Spleen (tissue), 11 donors: Measurements from ENCODE around the gene UGT1A9. TPM values are rescaled to one million over a fixed set of nuclear protein-coding genes. Genes with fewer than 3 reads are reported as not detected.

Source experiments
- DNase-seq: peaks from one replicate; pipeline ENCODE4 v3.0.0-alpha.2; 2020
- H3K27ac ChIP-seq, 8 donors: fragments of 200-600 bp; sonication (generic) in 7 of 8; 1 replicate in 4 of 8; 2 replicates in 4 of 8; pipeline versions ENCODE4 v1.5.0 to v1.8.0; 2016 to 2021; ENCODE audit warnings: inconsistent platforms in 4 of 8, mild to moderate bottlenecking in 4 of 8, moderate library complexity in 1 of 8
- H3K27me3 ChIP-seq, 7 donors: fragments of 200-600 bp; sonication (generic) in 6 of 7; replicated peaks in 1 of 7; 1 replicate in 4 of 7; 2 replicates in 3 of 7; pipeline versions ENCODE4 v1.5.0 to v1.8.0; 2016 to 2021; ENCODE audit warnings: inconsistent platforms in 3 of 7, mild to moderate bottlenecking in 1 of 7
- H3K36me3 ChIP-seq, 6 donors: fragments of 200-600 bp; sonication (generic) in 5 of 6; 1 replicate in 4 of 6; 2 replicates in 2 of 6; pipeline versions ENCODE4 v1.5.0 to v1.8.0; 2016 to 2021; ENCODE audit warnings: inconsistent platforms in 2 of 6
- H3K4me1 ChIP-seq, 6 donors: fragments of 200-600 bp; sonication (generic) in 5 of 6; 1 replicate in 3 of 6; 2 replicates in 3 of 6; pipeline versions ENCODE4 v1.5.0 to v1.8.0; 2016 to 2021; ENCODE audit warnings: inconsistent platforms in 3 of 6
- H3K4me3 ChIP-seq, 8 donors: fragments of 200-600 bp; sonication (generic) in 7 of 8; 1 replicate in 4 of 8; 2 replicates in 4 of 8; pipeline versions ENCODE4 v1.5.0 to v1.8.0; 2016 to 2021; ENCODE audit warnings: inconsistent platforms in 4 of 8, mild to moderate bottlenecking in 4 of 8, moderate library complexity in 2 of 8
- H3K9me3 ChIP-seq, 8 donors: fragments of 200-600 bp; sonication (generic) in 7 of 8; 1 replicate in 4 of 8; 2 replicates in 4 of 8; pipeline versions ENCODE4 v1.5.0 to v1.8.0; 2016 to 2021; ENCODE audit warnings: inconsistent platforms in 4 of 8
- CTCF ChIP-seq, 11 experiments: fragments of 200-600 bp in 7 of 11; fragments of 450-650 bp in 4 of 11; sonication (generic) in 4 of 11; IDR thresholded peaks in 8 of 11; conservative IDR thresholded peaks in 3 of 11; 1 replicate in 7 of 11; 2 replicates in 4 of 11; pipeline versions ENCODE4 v1.4.0 to v1.8.0; 2016 to 2021; ENCODE audit warnings: antibody characterized with exemption in 11 of 11, inconsistent platforms in 4 of 11, mild to moderate bottlenecking in 1 of 11
- POLR2A ChIP-seq, 3 donors: fragments of 450-650 bp; IDR thresholded peaks; one replicate each; pipeline ENCODE4 v1.5.1; 2017; ENCODE audit warnings: antibody characterized with exemption in 3 of 3, mild to moderate bottlenecking in 1 of 3
- POLR2AphosphoS5 ChIP-seq, 3 donors: sonication (generic); formaldehyde crosslinking; IDR thresholded peaks; one replicate each; pipeline ENCODE4 v1.5.1; 2017; ENCODE audit warnings: antibody characterized with exemption in 3 of 3
- WGBS, 5 donors: extraction: QIAGEN DNeasy Blood & Tissue Kit in 3 of 5; methylation state at CpG; one replicate each; pipeline versions ENCODE4 v1.1.5 to v1.1.7; 2013 to 2018; 5-methylcytosine and 5-hydroxymethylcytosine counted together
- intact Hi-C: fragments of 100-400 bp; cut with DNase I; formaldehyde crosslinking; loops from one replicate; pipeline ENCODE4 v1.15.0; 2023; ENCODE audit warnings: low total_unique reads
- polyA plus RNA-seq, 3 donors: library from polyadenylated mRNA; stranded (reverse); fragments of 200-250 nt; gene quantifications; one replicate each; pipeline ENCODE4 v1.2.1, GENCODE V29; 2013
- total RNA-seq, 7 donors: library from RNA; depleted of rRNA in 3 of 7; stranded (reverse); fragments of >200 nt in 3 of 7; fragmentation: NEBNext Ultra II Directional in 4 of 7; extraction: Animal tissue kit (Norgen Biotek cat#: 25700) in 4 of 7; gene quantifications; one replicate each; pipeline versions ENCODE4 v1.1.0 to v1.2.1, GENCODE V29; 2016 to 2021
- donor health status: healthy with polysubstance abuse.
- donor health status: DM: no; HTN: no; CAD: no; lungs with moderate emphysema.
- donor health status: DM: no; HTN: no; CAD: no.
- donor health status: Bipolar disorder and iron deficiency.
- donor health status: healthy.
- donor health status: DM: no; HTN: no; CAD: no.
- donor health status: DM: yes; HTN: yes; CAD: no.

Gene UGT1A9
- total and polyA plus RNA-seq, 10 donors, result not detected

DNA sequence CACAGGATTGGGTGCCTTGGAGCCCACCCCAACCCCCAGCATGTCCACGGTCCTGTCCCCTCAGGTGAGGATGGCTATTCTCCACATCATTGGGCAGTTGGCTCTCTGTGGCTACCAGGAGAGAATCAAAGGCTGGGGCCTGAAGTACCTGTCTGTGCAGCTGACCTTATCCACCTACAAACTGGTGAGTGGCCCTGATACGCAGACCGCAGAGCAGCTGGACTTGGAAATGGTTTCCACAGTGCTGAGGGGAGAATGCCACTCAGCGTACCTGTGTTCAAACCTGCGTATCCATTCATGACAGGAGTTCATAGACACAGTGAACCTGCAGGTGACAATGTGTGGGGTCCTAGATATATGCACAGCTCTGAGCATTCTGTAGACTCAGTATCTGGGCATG is 128.0 kb downstream of the UGT1A9 start:
- TF ChIP-seq POLR2A (IDR thresholded peaks at IDR 0.05) (no peak), CTCF (IDR thresholded peaks at IDR 0.05 in 8 of 11, conservative IDR thresholded peaks at IDR 0.05 in 3 of 11) (no peak), POLR2AphosphoS5 (IDR thresholded peaks at IDR 0.05) (no peak)
- Histone ChIP-seq H3K27ac (no peak overlapping the region), H3K27me3 (peaks cover 0 to 20% (median 0%) of the 10 kb centered on the region in 7 donors), H3K9me3 (no peaks in the 10 kb centered on the region), H3K4me1 (no peaks in the 10 kb centered on the region), H3K4me3 (no peak overlapping the region), H3K36me3 (no peaks in the 10 kb centered on the region)
- no peak for DNase-seq
- WGBS, 5 donors, result 44 to 79% (median 58%) methylated on average over 3 to 5 of the region's 5 CpGs
- intact Hi-C loops, result no loop called here

DNA sequence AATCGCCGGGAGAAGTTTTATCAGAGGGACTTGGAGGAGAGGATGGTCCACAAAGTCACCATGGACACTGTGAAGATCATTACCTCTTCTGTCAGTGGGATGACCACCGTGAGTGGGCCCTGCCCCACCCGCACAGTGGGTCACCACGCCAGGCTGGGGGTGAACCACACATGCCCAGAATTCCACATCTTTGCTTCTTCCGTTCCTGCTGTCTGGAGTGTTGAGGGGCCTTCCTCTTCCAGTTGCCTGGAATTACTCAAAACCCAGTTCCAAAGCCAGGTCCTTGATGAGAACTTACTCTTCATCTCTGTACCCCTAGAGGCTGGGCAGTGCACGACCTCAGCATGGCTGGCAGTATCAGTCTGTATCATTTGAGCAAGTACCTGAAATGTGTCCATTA is 128.5 kb downstream of the UGT1A9 start:
- no peak for DNase-seq
- Histone ChIP-seq H3K4me1 (no peaks in the 10 kb centered on the region), H3K4me3 (no peak overlapping the region), H3K9me3 (no peaks in the 10 kb centered on the region), H3K36me3 (no peaks in the 10 kb centered on the region), H3K27ac (no peak overlapping the region), H3K27me3 (peaks cover 0 to 23% (median 0%) of the 10 kb centered on the region in 7 donors)
- 77 to 88% (median 81%) methylated on average over 4 to 7 of the region's 7 CpGs for WGBS, 5 donors
- intact Hi-C loops, result no loop called here
- TF ChIP-seq POLR2A (IDR thresholded peaks at IDR 0.05), result no peak
- TF ChIP-seq CTCF (IDR thresholded peaks at IDR 0.05 in 8 of 11, conservative IDR thresholded peaks at IDR 0.05 in 3 of 11), result no peak
- TF ChIP-seq POLR2AphosphoS5 (IDR thresholded peaks at IDR 0.05), result no peak

DNA sequence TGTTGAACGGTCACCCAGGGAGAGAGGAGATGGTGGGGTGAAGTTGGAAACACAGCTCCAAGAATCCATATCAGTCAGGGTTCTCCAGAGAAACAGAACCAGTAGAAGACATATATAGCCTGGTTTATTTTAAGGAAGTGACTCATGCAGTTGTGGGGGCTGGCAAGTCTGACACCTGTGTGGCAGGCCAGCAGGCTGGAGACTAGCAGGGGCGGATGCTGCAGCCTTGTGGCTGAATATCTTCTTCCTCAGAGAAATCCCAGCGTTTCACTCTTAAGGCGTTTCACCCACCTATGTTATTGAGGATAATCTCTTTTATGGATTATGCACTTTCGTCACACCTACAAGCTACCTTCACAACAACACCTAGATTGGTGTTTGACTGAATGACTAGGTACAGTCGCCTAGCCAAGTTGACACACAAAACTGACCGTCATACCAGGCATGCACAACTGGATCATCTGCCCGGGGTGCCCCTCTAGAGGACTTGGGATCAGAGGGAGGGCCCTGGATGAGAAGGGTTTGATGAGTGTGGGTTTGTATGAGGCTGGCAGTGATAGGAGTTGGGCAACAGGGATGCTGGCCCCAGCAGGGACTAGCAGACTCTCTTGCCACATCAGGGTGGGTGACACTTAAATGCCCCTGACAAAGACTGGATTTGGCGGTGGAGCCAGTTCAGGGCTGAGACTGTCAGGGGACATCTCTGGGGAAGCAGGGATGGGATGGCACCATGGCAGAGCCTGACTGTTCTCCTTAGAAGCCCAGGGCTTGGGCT is 129.8 kb downstream of the UGT1A9 start:
- H3K9me3 ChIP-seq, result no peaks in the 10 kb centered on the region
- peaks cover 0 to 23% (median 0%) of the 10 kb centered on the region in 7 donors for H3K27me3 ChIP-seq
- TF ChIP-seq POLR2AphosphoS5 (IDR thresholded peaks at IDR 0.05) (no peak), POLR2A (IDR thresholded peaks at IDR 0.05) (no peak)
- peak; percentile 53 for DNase-seq
- H3K4me1 ChIP-seq, result no peaks in the 10 kb centered on the region
- H3K36me3 ChIP-seq, result no peaks in the 10 kb centered on the region
- H3K4me3 ChIP-seq, result no peak overlapping the region
- H3K27ac ChIP-seq, result no peak overlapping the region
- intact Hi-C loops, result no loop called here
- WGBS, 5 donors, result 70 to 77% (median 71%) methylated on average over 9 of the region's 9 CpGs

DNA sequence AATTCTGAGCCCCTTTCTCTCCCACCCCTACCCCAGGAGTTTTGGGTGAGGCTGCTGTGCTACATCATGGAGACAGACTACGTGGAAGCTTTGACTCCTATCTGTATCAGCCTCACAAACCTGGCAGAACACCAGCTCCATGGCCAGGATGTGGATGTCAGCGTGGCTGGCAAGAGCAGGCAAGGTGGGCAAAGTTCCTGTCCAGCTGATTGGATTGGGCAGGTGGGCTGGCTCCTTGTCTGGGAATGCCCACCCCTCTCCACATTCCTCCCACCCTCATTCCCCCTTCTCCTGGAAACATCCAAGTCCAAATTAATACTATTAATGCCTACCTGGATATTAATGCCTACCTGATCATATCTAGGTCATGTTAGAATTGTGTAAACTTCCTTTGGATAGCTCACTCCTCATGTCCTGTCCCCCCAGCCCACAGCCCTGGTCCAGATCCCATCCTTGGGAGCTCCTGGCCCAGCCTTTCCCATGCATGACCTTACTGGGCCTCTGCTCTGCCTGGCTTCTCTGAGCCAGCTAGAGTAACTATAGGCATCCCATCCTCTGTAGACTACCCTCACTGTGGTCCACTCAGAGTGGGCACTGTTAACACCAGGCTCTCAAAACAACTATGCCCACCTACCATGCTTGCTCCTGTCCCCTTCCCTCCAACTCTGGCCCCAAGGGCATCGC is 130.6 kb downstream of the UGT1A9 start:
- no peaks in the 10 kb centered on the region for H3K9me3 ChIP-seq
- DNase-seq, result peak; percentile 32
- no peak overlapping the region for H3K4me3 ChIP-seq
- H3K4me1 ChIP-seq, result no peaks in the 10 kb centered on the region
- WGBS, 5 donors, result 66 to 73% (median 71%) methylated on average over 2 to 3 of the region's 3 CpGs
- no peak overlapping the region for H3K27ac ChIP-seq
- H3K27me3 ChIP-seq, result peaks cover 0 to 25% (median 0%) of the 10 kb centered on the region in 7 donors
- TF ChIP-seq CTCF (IDR thresholded peaks at IDR 0.05 in 8 of 11, conservative IDR thresholded peaks at IDR 0.05 in 3 of 11) (no peak), POLR2AphosphoS5 (IDR thresholded peaks at IDR 0.05) (no peak), POLR2A (IDR thresholded peaks at IDR 0.05) (no peak)
- no peaks in the 10 kb centered on the region for H3K36me3 ChIP-seq
- intact Hi-C loops, result no loop called here
